IPS DF 4.7 (cell line): ENCODE measurements around the gene SGCG.
"Not testable (repeated sequence)": the region's sequence is repeated elsewhere in the genome, so short reads cannot be mapped to it uniquely, and the experiment has no call there.

Source experiments
- DNase-seq: peaks from one replicate; pipeline ENCODE4 v3.0.0-alpha.2; 2013; ENCODE audit warnings: low spot score; ENCODE audit errors: extremely low read depth

SGCG gene

DNA sequence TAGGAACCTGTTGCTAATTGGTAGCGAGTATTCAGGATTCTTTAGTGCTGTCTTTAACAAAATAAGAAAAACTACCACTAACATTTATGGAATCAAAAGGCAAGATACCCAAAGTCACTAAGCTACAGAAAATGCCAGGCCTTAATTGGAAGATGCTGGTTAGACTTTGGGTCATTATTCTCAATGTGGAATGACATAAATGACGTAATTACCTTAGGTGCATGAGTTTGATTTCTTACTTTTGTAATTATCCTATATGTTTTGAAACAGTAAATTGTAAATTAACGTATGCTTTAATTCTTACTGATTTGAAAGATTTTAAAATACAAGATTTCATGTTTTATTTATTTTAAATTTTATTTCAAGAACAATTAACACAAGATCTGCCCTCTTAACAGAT lies 25.0 kb downstream of the SGCG start:
- no peak for DNase-seq

- DNase-seq: no peak
Measured at GRCh38 chr13:23212671-23213070, 31.9 kb downstream of the SGCG start.

- DNase-seq: no peak
Measured at GRCh38 chr13:23231241-23231640, 50.5 kb downstream of the SGCG start.

GRCh38 chr13:23235994-23236393 lies 55.2 kb downstream of the SGCG start:
- no peak for DNase-seq

DNA sequence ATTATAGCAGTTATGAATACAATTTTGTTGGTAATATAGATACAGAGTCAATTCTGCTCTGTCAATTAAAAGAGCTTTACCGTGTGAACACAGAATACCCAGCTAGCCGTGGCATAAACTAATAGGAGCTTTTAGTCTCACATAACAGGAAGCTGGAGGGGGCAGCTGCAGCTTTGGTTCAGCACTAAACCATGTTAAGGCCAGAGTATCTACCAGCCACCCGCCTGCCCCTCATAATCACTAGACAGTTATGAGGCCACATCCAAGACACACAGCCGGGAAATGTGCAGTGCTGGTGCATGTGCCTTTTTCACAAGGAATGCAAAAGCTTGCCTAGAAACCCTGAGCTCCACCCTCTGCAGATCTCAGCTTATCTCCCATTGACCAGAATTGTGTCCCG lies 62.3 kb downstream of the SGCG start:
- DNase-seq: no peak

- DNase-seq: not testable (repeated sequence)
Measured at GRCh38 chr13:23248410-23248809, 67.6 kb downstream of the SGCG start.

- DNase-seq: no peak
Measured at GRCh38 chr13:23254506-23254905, 73.7 kb downstream of the SGCG start.

- no peak for DNase-seq
Measured at GRCh38 chr13:23267571-23267970, 86.8 kb downstream of the SGCG start.

DNA sequence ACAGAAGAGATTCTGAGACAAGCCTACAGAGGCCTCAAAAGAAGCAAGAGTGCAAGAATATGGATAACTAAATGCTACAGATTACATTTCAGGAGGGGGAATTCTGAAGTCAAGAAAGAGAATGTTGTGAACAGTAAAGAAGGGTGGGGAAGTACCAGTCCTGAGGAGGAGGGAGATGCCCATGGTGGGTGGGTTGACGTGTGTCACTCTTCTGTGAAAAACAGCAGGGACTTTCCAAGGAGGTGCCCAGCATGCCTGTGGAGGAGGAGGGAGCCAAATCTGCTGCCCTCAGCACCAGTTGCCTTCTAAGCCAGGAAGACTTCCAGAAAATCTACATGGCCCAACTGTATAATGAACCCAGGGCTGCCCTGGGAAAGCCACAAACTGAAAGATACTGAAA lies 87.7 kb downstream of the SGCG start:
- no peak for DNase-seq

DNA sequence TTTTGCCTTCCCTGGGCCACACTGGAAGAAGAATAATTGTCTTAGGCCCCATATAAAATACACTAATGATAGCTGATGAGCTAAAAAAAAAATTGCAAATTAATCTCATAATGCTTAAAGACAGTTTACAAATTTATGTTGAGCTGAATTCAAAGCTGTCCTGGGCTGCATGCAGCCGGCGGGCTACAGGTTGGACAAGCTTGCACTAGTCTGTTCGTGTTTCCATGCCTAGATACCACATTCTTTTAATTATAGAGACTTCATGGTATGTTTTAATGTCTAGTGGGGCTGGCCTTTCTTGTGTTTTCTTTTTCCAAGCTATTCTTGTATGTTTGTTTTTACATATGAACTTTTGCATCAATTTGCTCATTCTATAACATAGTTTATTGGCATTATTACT lies 90.6 kb downstream of the SGCG start:
- no peak for DNase-seq

DNA sequence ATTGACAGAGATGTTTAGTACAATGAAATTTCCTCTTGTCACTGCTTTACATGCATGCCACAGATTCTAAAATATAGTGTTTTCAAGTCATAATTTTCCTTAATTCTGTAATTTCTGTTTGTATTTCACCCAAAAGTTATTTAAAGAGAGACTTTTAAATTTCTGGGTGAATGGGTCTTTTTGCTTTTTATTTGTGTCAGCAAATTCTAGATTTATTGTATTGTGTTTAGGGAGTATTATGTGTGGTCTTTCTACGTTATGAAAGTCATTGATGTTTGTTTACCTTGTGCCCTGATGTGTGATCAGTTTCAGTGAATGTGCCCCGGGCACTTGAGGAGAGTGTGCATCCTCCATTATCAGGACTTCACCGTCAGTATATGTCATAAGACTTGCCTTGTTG lies 92.7 kb downstream of the SGCG start:
- DNase-seq: no peak

DNA sequence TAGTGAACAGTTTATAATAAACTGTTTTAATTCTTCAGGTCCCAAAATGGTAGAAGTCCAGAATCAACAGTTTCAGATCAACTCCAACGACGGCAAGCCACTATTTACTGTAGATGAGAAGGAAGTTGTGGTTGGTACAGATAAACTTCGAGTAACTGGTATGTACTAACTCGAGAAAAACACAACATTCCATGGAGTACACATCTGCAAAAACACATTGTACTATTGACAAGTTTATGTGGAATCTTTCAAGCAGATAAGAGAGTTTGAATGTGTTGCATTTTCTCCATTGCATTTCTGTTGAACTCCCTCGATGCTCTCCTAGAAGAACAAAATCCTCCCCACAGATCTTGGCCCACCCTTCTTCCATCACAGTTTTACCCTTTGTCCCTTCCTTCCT lies 98.5 kb downstream of the SGCG start:
- no peak for DNase-seq

GRCh38 chr13:23288564-23288963 lies 107.8 kb downstream of the SGCG start:
- DNase-seq: no peak

- no peak for DNase-seq
Measured at GRCh38 chr13:23288995-23289394, 108.2 kb downstream of the SGCG start.

GRCh38 chr13:23289917-23290357 lies 109.2 kb downstream of the SGCG start:
- no peak for DNase-seq

- no peak for DNase-seq
Measured at GRCh38 chr13:23292586-23292985, 111.8 kb downstream of the SGCG start.

DNA sequence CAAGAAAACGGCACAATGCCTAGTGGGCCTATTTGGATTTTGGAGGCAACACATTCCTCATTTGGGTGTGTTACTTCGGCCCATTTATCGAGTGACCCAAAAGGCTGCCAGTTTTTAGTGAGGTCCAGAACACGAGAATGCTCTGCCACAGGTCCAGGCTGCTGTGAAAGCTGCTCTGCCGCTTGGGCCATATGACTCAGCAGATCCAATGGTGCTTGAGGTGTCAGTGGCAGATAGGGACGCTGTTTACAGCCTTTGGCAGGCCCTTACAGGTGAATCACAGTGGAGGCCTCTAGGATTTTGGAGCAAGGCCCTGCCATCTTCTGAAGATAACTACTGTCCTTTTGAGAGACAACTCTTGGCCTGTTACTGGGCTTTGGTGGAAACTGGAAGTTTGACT lies 134.1 kb downstream of the SGCG start:
- DNase-seq: not testable (repeated sequence)

DNA sequence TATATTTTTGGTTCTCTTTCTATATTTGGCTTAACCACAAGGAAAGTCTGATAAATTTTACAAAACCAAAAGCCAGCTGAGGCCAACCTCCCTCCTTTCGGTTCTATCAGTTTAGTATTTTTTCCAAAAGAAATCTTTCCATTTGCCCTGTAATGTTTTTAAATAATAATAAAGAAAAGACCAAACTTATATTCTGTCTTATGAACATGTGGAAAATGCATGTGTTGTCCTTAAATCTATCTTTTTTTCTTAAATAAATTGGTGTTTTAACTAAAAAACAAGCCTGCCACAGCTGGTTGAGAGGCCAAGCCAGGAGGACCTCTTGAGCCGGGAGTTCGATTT lies 139.1 kb downstream of the SGCG start:
- DNase-seq: no peak

DNA sequence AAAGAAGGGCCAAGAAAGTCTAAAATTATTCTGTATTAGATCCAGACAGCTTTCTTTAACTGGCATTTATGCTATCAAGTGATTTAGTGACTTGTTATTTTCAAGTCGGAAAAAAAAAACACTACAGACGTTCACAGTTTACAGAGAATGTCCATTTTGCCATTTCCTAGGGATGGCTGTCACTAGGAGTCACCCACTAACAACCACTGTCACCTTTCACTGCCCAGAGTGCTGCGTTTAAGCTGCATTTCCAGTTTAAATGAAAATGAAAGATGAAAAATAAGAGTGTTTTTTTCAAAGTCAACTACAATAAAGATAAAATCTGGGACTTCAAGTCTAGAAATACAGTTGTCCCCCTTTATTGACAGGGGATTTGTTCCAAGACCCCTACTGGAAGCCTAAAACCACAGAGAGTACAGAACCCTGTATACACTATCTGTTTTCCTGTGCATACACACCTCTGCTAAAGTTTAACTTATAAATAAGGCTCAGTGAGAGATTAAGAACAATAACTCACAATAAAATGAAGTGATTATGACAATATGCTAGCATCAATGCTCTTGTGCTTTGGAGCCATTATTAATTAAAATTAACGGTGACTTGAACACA lies 140.3 kb downstream of the SGCG start:
- no peak for DNase-seq

DNA sequence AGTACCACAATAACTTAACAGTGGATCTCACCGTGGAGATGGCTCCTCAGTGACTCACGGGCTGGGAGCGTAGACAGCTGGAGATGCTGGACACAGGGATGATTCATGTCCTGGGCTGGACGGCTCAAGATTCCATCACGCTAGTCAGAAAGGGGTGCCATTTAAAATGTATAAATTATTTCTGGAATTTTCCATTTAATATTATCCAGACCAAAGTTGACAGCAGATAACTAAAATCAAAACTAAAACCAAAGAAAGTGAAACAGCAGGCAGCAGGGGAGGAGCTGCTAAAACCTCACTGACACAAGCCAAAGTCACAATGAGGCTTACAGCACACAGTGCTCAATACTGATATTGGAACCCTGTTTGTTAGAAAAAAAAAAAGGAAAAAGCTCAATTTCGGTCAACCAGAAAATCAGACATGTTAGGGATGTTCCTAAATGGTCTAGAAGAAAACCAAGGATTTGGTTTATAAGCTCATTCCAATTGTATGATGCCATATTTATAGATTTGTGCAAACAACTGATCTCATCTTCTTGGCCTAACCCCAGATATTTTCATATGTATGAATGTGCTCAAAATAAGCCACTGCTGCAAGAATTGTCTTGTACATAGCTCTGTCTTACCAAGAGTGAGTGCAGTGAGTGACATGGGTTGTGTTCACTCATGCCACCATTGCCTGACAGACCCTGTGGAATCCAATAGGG lies 140.9 kb downstream of the SGCG start:
- DNase-seq: no peak

DNA sequence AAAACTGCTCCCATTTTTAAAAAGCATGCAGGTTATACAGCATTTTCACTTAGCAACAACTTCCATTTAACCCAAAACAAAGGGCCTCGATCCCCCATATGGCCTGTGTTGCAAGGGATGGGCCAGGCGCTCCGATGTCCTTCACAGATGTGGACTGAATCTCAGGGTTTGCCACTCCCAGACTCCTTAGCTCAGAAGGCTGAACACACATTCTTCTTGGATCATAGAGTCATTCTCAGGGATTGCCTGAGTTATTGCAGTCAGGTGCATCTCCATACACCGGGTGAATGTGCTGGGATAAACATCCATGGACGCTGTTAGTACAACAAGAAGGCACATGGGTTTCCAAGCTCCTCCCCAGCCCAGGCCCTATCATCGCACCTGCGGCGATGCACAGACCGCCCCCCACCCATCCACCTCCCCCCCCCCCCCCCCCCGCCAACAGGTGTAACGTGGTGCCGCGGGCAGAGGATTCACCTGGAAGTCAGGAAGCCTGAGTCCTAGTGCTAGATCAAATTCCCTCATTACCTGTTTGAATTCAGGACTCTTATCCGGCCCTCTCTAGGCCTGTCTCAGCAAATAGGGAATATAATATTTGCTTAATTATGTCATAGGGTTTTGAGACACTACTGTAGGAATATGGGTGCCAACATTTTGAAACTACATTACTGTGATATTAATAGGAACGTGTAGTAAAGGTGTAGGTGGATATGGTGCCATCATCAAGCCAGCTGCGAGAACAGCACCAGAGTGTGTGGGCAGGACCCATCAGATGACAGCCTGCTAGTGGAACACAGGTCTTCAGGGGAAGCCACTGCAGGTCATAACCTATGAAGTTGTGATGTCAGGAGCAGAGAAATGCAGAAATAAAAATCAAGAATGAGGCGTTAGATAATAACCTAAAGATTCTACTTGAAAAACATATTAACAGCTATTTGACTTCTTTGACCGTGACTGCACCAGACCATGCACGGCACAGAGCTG lies 141.9 kb downstream of the SGCG start:
- DNase-seq: no peak
